Glutamatergic neuron (in vitro differentiated cells): ENCODE data around the gene PDE10A. TPM values are rescaled to one million over a fixed set of nuclear protein-coding genes. Genes with fewer than 3 reads are reported as not detected.

ENCODE experiments used
- DNase-seq: peaks from one replicate; pipeline ENCODE4 v3.0.0; 2022
- H3K27ac Mint-ChIP-seq: one replicate; pipeline ENCODE4 v1.8.0; 2020; ENCODE audit warnings: mild to moderate bottlenecking, mixed read lengths, inconsistent platforms; ENCODE audit not compliant: unreplicated experiment
- H3K27me3 Mint-ChIP-seq: one replicate; pipeline ENCODE4 v1.8.0; 2020; ENCODE audit warnings: mild to moderate bottlenecking, moderate library complexity, mixed read lengths, inconsistent platforms; ENCODE audit not compliant: unreplicated experiment
- H3K36me3 Mint-ChIP-seq: one replicate; pipeline ENCODE4 v1.8.0; 2020; ENCODE audit warnings: mild to moderate bottlenecking, mixed read lengths, inconsistent platforms; ENCODE audit not compliant: unreplicated experiment
- H3K4me1 Mint-ChIP-seq: one replicate; pipeline ENCODE4 v1.8.0; 2020; ENCODE audit warnings: mild to moderate bottlenecking, low read depth, mixed read lengths, inconsistent platforms; ENCODE audit not compliant: unreplicated experiment
- H3K4me3 Mint-ChIP-seq: one replicate; pipeline ENCODE4 v1.8.0; 2020; ENCODE audit warnings: mild to moderate bottlenecking, mixed read lengths, inconsistent platforms; ENCODE audit not compliant: unreplicated experiment
- H3K9me3 Mint-ChIP-seq: one replicate; pipeline ENCODE4 v1.8.0; 2020; ENCODE audit warnings: mild to moderate bottlenecking, moderate library complexity, mixed read lengths, inconsistent platforms; ENCODE audit not compliant: unreplicated experiment
- total RNA-seq: library from RNA; stranded (reverse); fragmentation: NEBNext Ultra II Directional; extraction: Animal tissue kit (Norgen Biotek cat#: 25700); gene quantifications from one replicate; pipeline ENCODE4 v1.2.1, GENCODE V29; 2021; ENCODE audit not compliant: unreplicated experiment
- TF ChIP-seq, protein P1 (sequence below): fragments of 200-600 bp; sonication (generic); IDR thresholded peaks from one replicate; pipeline ENCODE4 v1.5.0; 2021; ENCODE audit not compliant: partially characterized antibody, unreplicated experiment

Gene PDE10A
- total RNA-seq, 1 donor from 2014 or later: 24.5 TPM

DNA sequence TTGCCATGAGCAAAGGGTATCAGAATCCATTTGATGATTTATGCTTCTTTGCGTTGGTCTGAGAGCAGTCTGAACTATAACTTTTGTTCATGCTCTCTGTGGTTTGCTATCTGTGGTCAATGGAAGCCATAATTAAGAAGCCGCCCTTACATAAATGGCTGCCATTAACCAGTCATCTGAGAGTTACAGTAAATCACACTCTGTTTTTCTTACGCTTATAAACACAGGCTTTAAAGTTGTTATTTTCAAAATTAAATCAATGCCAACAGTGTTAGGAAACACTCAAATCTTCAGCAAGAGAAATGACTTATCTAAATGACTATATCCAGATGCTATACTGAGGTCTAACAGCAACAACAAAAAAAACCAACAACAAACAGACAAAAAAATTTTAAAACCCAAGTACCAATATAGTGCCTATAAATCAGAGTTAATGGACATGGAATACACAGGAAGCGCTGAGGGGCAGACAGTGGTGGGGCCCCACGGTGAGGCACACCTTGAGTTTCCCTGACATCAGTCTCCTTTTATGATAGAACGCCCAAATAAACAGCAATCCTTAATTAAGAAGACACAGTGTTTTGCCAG is 245.7 kb downstream of the PDE10A start:
- no peak for DNase-seq
- Mint-ChIP-seq H3K27me3 (no peaks in the 10 kb centered on the region), H3K27ac (no peak overlapping the region), H3K4me3 (no peak overlapping the region), H3K9me3 (no peaks in the 10 kb centered on the region), H3K4me1 (no peaks in the 10 kb centered on the region), H3K36me3 (no peaks in the 10 kb centered on the region)
- TF ChIP-seq, protein P1, sequence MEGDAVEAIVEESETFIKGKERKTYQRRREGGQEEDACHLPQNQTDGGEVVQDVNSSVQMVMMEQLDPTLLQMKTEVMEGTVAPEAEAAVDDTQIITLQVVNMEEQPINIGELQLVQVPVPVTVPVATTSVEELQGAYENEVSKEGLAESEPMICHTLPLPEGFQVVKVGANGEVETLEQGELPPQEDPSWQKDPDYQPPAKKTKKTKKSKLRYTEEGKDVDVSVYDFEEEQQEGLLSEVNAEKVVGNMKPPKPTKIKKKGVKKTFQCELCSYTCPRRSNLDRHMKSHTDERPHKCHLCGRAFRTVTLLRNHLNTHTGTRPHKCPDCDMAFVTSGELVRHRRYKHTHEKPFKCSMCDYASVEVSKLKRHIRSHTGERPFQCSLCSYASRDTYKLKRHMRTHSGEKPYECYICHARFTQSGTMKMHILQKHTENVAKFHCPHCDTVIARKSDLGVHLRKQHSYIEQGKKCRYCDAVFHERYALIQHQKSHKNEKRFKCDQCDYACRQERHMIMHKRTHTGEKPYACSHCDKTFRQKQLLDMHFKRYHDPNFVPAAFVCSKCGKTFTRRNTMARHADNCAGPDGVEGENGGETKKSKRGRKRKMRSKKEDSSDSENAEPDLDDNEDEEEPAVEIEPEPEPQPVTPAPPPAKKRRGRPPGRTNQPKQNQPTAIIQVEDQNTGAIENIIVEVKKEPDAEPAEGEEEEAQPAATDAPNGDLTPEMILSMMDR: no peak

DNA sequence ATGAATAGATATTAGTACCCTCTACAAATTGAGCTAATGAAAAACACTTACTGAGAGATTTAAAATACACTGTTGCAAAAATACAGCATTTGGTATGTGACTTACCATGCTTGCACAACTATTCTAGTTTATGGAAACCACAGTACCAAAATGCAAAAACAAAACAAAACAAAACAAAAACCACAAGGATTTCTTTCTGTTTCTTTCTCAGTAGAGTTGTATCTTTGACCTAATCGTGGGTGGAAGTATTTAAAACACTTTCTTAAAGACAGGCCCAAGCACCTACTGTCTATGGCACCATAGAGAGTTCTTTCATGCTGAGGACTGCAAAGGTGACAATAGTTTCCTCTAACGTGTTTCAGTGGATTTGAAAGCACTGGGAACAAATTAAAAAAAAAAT is 258.3 kb downstream of the PDE10A start:
- Mint-ChIP-seq H3K4me3 (no peak overlapping the region), H3K9me3 (no peaks in the 10 kb centered on the region), H3K4me1 (no peaks in the 10 kb centered on the region), H3K27me3 (no peaks in the 10 kb centered on the region), H3K36me3 (no peaks in the 10 kb centered on the region), H3K27ac (no peak overlapping the region)
- TF ChIP-seq, protein P1: no peak
- no peak for DNase-seq

DNA sequence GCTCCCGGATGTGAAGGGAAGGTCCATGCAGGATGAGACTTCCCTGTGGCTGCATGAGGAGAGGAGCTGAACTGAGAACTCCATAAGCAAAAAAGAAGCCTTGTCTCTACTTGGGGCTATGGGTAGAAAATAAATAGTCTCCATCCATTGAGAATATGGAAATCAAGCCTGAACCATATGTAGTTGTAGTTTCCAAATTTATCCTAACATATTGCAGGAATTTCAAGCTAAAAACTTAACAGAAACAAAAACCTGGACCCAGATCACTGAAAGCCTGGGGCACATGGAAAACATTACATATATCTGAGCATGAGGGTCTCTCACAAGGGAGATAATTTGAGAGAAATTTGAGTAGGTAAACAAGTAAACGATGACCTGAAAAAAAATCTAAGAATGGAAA is 258.7 kb downstream of the PDE10A start:
- TF ChIP-seq, protein P1: no peak
- Mint-ChIP-seq H3K27ac (no peak overlapping the region), H3K36me3 (no peaks in the 10 kb centered on the region), H3K4me1 (no peaks in the 10 kb centered on the region), H3K9me3 (no peaks in the 10 kb centered on the region), H3K27me3 (no peaks in the 10 kb centered on the region), H3K4me3 (no peak overlapping the region)
- DNase-seq: no peak

DNA sequence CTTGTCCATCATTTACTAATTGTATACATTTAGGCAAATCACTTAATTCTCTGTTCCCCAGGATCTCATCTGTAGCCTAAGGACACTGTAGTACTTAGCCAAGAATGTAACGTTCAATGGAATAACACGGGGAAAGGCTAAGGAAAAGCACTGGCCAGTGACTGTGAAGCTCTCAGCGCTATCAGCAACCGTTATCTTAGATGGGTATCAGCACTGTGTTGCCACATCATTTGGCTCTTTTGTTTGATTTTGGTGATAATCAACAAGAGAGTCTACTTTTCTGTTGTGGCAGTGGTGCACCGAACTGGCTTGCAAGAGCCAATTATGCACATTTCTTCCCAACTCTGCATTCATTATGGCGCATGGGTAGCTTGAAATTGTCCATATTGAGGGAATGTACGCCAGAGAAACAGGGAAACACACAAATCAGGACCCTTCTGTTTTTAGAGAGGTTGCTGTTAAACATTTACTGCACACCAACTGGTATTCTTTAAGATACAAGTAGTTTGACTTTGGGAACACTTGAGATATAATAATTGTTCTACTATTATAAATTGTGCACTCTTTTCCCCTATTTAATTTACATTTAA is 259.9 kb downstream of the PDE10A start:
- Mint-ChIP-seq H3K9me3 (no peaks in the 10 kb centered on the region), H3K27ac (no peak overlapping the region), H3K36me3 (no peaks in the 10 kb centered on the region), H3K27me3 (no peaks in the 10 kb centered on the region), H3K4me3 (no peak overlapping the region), H3K4me1 (no peaks in the 10 kb centered on the region)
- no peak for DNase-seq
- TF ChIP-seq, protein P1: no peak

DNA sequence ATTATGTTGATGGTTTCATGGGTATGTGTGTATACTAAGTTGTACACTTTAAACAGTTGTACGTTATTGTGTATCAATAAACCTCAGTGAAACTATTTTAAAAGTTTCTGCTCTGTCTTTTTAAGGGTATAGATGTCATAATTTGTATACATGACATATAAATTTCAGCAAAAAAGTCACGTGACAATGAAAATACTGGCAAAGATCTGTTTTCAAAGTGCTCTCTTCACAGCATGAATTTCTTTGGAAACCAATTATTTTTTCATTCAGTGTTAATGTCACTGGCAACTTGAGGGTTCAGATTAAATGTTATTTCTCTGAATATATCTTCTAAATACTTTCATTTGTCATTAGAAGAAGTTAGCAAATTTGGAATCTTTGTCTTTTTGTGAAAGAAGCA is 261.9 kb downstream of the PDE10A start:
- no peak for DNase-seq
- H3K36me3 Mint-ChIP-seq: no peaks in the 10 kb centered on the region
- no peaks in the 10 kb centered on the region for H3K4me1 Mint-ChIP-seq
- no peaks in the 10 kb centered on the region for H3K9me3 Mint-ChIP-seq
- H3K27ac Mint-ChIP-seq: no peak overlapping the region
- TF ChIP-seq, protein P1: no peak
- no peak overlapping the region for H3K4me3 Mint-ChIP-seq
- H3K27me3 Mint-ChIP-seq: no peaks in the 10 kb centered on the region
